ENCODE measurements around the gene DPP6.
"Not testable (repeated sequence)": the region's sequence is repeated elsewhere in the genome, so short reads cannot be mapped to it uniquely, and the experiment has no call there.

DPP6 gene

GRCh38 chr7:154934353-154934952 lies 882.3 kb downstream of the DPP6 start:
- peaks cover 39% of the 10 kb centered on the region for H3K36me3 Mint-ChIP-seq (ENCODE audit: low read depth)
- H3K27ac Mint-ChIP-seq, H3K27me3 Mint-ChIP-seq, H3K4me3 Mint-ChIP-seq: not testable (repeated sequence)
- peaks cover 34% of the 10 kb centered on the region for H3K4me1 Mint-ChIP-seq (ENCODE audit: low read depth)
- H3K9me3 Mint-ChIP-seq, result peaks cover 15% of the 10 kb centered on the region

GRCh38 chr7:154937837-154938236 lies 885.6 kb downstream of the DPP6 start:
- Mint-ChIP-seq H3K27me3 (no peaks in the 10 kb centered on the region), H3K4me1 (ENCODE audit: low read depth) (peaks cover 10% of the 10 kb centered on the region), H3K9me3 (peaks cover 15% of the 10 kb centered on the region), H3K36me3 (ENCODE audit: low read depth) (peaks cover 33% of the 10 kb centered on the region), H3K27ac (no peak overlapping the region), H3K4me3 (no peak overlapping the region)

GRCh38 chr7:154942691-154943090 lies 890.5 kb downstream of the DPP6 start:
- Mint-ChIP-seq H3K4me3 (no peak overlapping the region), H3K4me1 (ENCODE audit: low read depth) (peaks cover 3% of the 10 kb centered on the region), H3K27me3 (no peaks in the 10 kb centered on the region), H3K27ac (no peak overlapping the region), H3K9me3 (no peaks in the 10 kb centered on the region), H3K36me3 (ENCODE audit: low read depth) (peaks cover 32% of the 10 kb centered on the region)

Measured in stimulated activated naive CD8-positive, alpha-beta T cell treated with anti-CD3 and anti-CD28 coated beads, Interleukin-15, Interleukin-2, amounts not matched to agents 100 ng/mL and 50 ng/mL, for 24 hours (primary cell).